ENCODE results near the gene REEP1.

REEP1 gene

GRCh38 chr2:86243950-86244733 is 93.3 kb downstream of the REEP1 start:
- no peak overlapping the region for H3K4me3 ChIP-seq (ENCODE audit: low read depth, low read length)
- TF ChIP-seq CTCF (IDR thresholded peaks at IDR 0.05; ENCODE audit: low read depth, low read length) = no peak

GRCh38 chr2:86243272-86243671 is 94.2 kb downstream of the REEP1 start:
- no peak overlapping the region for H3K4me3 ChIP-seq (ENCODE audit: low read depth, low read length)
- no peak for TF ChIP-seq CTCF (IDR thresholded peaks at IDR 0.05; ENCODE audit: low read depth, low read length)

- H3K4me3 ChIP-seq (ENCODE audit: low read depth, low read length) = no peak overlapping the region
Measured at GRCh38 chr2:86241611-86242010, 95.8 kb downstream of the REEP1 start.

GRCh38 chr2:86240251-86240650 is 97.2 kb downstream of the REEP1 start:
- H3K4me3 ChIP-seq (ENCODE audit: low read depth, low read length) = no peak overlapping the region
- TF ChIP-seq CTCF (IDR thresholded peaks at IDR 0.05; ENCODE audit: low read depth, low read length) = no peak

More at GRCh38 chr2:86241611-86242010, 95.8 kb downstream of the REEP1 start:
- no peak for TF ChIP-seq CTCF (IDR thresholded peaks at IDR 0.05; ENCODE audit: low read depth, low read length)

GRCh38 chr2:86239745-86240144 is 97.7 kb downstream of the REEP1 start:
- H3K4me3 ChIP-seq (ENCODE audit: low read depth, low read length) = no peak overlapping the region
- TF ChIP-seq CTCF (IDR thresholded peaks at IDR 0.05; ENCODE audit: low read depth, low read length) = no peak

- no peak for TF ChIP-seq CTCF (IDR thresholded peaks at IDR 0.05; ENCODE audit: low read depth, low read length)
- no peak overlapping the region for H3K4me3 ChIP-seq (ENCODE audit: low read depth, low read length)
Measured at GRCh38 chr2:86239326-86239725, 98.1 kb downstream of the REEP1 start.

- TF ChIP-seq CTCF (IDR thresholded peaks at IDR 0.05; ENCODE audit: low read depth, low read length) = no peak
- no peak overlapping the region for H3K4me3 ChIP-seq (ENCODE audit: low read depth, low read length)
Measured at GRCh38 chr2:86238354-86238753, 99.1 kb downstream of the REEP1 start.

Measured in WI38 (cell line).